ENCODE data around the gene PACS1.
A peak's percentile ranks its signal among the peaks of the same experiment; 100 is the strongest.

GRCh38 chr11:66069715-66070603 lies at the start of gene PACS1:
- TF ChIP-seq, protein P1, sequence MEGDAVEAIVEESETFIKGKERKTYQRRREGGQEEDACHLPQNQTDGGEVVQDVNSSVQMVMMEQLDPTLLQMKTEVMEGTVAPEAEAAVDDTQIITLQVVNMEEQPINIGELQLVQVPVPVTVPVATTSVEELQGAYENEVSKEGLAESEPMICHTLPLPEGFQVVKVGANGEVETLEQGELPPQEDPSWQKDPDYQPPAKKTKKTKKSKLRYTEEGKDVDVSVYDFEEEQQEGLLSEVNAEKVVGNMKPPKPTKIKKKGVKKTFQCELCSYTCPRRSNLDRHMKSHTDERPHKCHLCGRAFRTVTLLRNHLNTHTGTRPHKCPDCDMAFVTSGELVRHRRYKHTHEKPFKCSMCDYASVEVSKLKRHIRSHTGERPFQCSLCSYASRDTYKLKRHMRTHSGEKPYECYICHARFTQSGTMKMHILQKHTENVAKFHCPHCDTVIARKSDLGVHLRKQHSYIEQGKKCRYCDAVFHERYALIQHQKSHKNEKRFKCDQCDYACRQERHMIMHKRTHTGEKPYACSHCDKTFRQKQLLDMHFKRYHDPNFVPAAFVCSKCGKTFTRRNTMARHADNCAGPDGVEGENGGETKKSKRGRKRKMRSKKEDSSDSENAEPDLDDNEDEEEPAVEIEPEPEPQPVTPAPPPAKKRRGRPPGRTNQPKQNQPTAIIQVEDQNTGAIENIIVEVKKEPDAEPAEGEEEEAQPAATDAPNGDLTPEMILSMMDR (IDR thresholded peaks at IDR 0.05): peak in 2 of 3 donors; percentile 32 to 43
- TF ChIP-seq POLR2A (IDR thresholded peaks at IDR 0.05) (peak; percentile 28), EP300 (IDR thresholded peaks at IDR 0.05) (no peak)

Data from ovary (tissue), 3 donors.